Measurements from ENCODE around the gene ENKUR. TPM values are rescaled to one million over a fixed set of nuclear protein-coding genes. Genes with fewer than 3 reads are reported as not detected.
"Not testable (repeated sequence)": the region's sequence is repeated elsewhere in the genome, so short reads cannot be mapped to it uniquely, and the experiment has no call there.

ENKUR gene
- total RNA-seq, 1 experiment from 2014 or later, result 0.77 TPM

DNA sequence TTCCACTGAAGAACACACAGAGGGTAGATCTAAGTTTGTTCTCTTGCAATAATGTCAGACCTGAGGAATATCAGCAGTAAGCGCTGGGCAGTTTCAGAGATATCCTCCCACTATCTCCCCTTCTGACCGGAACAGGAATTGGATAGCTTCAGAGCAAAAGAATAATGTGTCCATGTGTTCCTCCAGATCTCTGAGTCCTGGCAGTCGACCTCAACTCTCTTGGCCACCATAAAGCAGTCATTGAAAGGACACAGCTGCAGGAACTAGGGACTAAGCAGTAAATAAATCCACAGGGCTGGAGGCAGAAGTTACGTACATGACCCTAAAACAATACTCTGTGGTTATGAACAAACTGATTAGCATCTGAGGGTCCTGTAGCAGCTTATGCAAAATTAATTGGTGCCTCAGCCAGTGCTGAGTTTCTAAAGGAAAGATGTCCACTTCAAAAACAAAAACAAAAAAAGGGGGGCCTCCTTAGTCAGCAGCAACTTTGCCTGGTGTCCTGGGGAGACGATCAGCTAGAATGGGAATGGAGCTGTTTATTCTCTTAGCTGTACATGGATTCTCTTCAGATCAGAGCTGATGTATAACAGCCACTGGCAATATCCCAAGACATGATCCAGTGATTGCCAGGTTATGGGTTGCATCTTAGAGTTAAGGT, 57.1 kb downstream of the ENKUR start:
- POLR2A ChIA-PET, result no interaction called here
- peaks cover 20% of the 10 kb centered on the region for H3K4me1 ChIP-seq
- H3K4me1 Mint-ChIP-seq (ENCODE audit: low read depth, unreplicated experiment), result peaks cover 11% of the 10 kb centered on the region
- intact Hi-C loops (cut with micrococcal nuclease; ENCODE audit: unreplicated experiment), result no loop called here
- H3K27me3 Mint-ChIP-seq (ENCODE audit: insufficient read depth, unreplicated experiment), result no peaks in the 10 kb centered on the region
- H3K27me3 ChIP-seq (replicated peaks; ENCODE audit: control insufficient read depth, insufficient read depth, low read length), result no peaks in the 10 kb centered on the region
- BruUV-seq (replicated peaks), result no TSS peak
- H3K36me3 Mint-ChIP-seq (ENCODE audit: insufficient read depth, unreplicated experiment), result no peaks in the 10 kb centered on the region
- no peak overlapping the region for H3K4me3 ChIP-seq (ENCODE audit: low read depth, low read length)
- H3K27ac Mint-ChIP-seq (ENCODE audit: unreplicated experiment), result no peak overlapping the region
- TF ChIP-seq, protein P1, sequence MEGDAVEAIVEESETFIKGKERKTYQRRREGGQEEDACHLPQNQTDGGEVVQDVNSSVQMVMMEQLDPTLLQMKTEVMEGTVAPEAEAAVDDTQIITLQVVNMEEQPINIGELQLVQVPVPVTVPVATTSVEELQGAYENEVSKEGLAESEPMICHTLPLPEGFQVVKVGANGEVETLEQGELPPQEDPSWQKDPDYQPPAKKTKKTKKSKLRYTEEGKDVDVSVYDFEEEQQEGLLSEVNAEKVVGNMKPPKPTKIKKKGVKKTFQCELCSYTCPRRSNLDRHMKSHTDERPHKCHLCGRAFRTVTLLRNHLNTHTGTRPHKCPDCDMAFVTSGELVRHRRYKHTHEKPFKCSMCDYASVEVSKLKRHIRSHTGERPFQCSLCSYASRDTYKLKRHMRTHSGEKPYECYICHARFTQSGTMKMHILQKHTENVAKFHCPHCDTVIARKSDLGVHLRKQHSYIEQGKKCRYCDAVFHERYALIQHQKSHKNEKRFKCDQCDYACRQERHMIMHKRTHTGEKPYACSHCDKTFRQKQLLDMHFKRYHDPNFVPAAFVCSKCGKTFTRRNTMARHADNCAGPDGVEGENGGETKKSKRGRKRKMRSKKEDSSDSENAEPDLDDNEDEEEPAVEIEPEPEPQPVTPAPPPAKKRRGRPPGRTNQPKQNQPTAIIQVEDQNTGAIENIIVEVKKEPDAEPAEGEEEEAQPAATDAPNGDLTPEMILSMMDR (IDR thresholded peaks at IDR 0.05; ENCODE audit: insufficient read depth in 1 of 2, low read depth in 1 of 2, low read length in 1 of 2, severe bottlenecking in 1 of 2, unreplicated experiment in 1 of 2), result no peak
- no peaks in the 10 kb centered on the region for H3K36me3 ChIP-seq (ENCODE audit: control insufficient read depth, insufficient read depth, low read length)
- no peak for DNase-seq
- H3K4me3 Mint-ChIP-seq (ENCODE audit: unreplicated experiment), result no peak overlapping the region
- H3K9me3 Mint-ChIP-seq (ENCODE audit: unreplicated experiment), result no peaks in the 10 kb centered on the region
- H3K9me3 ChIP-seq, result no peaks in the 10 kb centered on the region
- CTCF ChIA-PET, result interaction anchor here (0.7 kb wide), 1 partner anchor 117 kb away, joined by 3 read pairs; no protein-coding TSS in a partner anchor

DNA sequence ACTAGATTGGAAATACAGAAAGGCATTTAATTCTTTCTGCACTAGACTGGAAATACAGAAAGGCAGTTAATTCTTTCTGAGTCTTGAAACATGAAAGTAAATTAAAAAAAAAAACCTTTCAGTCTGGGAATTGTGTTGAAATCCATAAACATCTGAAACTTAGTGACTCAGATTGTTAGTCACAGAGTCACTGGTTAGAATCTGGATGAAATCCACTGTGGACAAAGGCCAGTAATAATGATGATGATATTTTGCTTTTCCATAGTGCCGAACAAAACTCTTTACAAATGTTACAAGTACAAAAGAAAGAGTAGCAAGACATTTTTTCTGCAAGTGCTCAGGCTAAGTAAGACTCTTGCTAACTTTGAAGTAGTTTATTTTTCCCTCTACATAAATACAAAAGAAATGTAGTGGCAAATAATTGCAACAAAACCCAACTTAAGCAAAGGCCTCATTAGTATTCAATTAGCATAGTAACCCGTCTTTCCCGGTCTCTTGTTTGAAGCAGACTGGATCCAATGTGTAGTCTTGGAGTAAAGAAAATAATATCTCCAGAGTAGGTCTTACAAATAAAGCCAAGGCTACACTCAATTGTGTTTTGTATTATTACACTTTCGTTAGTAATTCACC, 57.8 kb downstream of the ENKUR start:
- Mint-ChIP-seq H3K36me3 (ENCODE audit: insufficient read depth, unreplicated experiment) (peaks cover 5% of the 10 kb centered on the region), H3K9me3 (ENCODE audit: unreplicated experiment) (no peaks in the 10 kb centered on the region), H3K27ac (ENCODE audit: unreplicated experiment) (no peak overlapping the region), H3K4me3 (ENCODE audit: unreplicated experiment) (no peak overlapping the region), H3K27me3 (ENCODE audit: insufficient read depth, unreplicated experiment) (no peaks in the 10 kb centered on the region), H3K4me1 (ENCODE audit: low read depth, unreplicated experiment) (peaks cover 14% of the 10 kb centered on the region)
- H3K9me3 ChIP-seq, result no peaks in the 10 kb centered on the region
- peaks cover 20% of the 10 kb centered on the region for H3K4me1 ChIP-seq
- CTCF ChIA-PET, result interaction anchor here (0.7 kb wide), 1 partner anchor 117 kb away, joined by 3 read pairs; no protein-coding TSS in a partner anchor
- POLR2A ChIA-PET, result no interaction called here
- BruUV-seq (replicated peaks), result no TSS peak
- intact Hi-C loops (cut with micrococcal nuclease; ENCODE audit: unreplicated experiment), result no loop called here
- TF ChIP-seq, protein P1 (IDR thresholded peaks at IDR 0.05; ENCODE audit: insufficient read depth in 1 of 2, low read depth in 1 of 2, low read length in 1 of 2, severe bottlenecking in 1 of 2, unreplicated experiment in 1 of 2), result no peak
- no peaks in the 10 kb centered on the region for H3K36me3 ChIP-seq (ENCODE audit: control insufficient read depth, insufficient read depth, low read length)
- H3K27me3 ChIP-seq (replicated peaks; ENCODE audit: control insufficient read depth, insufficient read depth, low read length), result no peaks in the 10 kb centered on the region
- DNase-seq, result no peak
- H3K4me3 ChIP-seq (ENCODE audit: low read depth, low read length), result no peak overlapping the region

DNA sequence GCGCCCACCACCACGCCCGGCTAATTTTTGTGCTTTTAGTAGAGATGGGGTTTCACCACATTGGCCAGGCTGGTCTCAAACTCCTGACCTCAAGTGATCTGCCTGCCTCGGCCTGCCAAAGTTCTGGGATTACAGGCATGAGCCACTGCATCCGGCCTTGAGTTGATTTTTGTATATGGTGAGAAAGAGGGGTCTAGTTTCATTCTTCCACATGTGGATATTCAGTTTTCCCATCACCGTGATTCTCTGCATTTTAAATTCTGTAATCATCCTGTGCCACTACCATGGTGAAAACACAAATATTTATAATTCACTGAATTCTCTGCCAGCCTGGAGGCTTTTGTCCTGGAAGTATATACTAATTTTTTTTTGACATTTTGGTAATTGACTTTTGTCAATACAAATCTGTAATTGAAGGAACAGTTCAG, 58.3 kb downstream of the ENKUR start:
- H3K27ac Mint-ChIP-seq (ENCODE audit: unreplicated experiment); CTCF ChIA-PET; DNase-seq; H3K4me3 Mint-ChIP-seq (ENCODE audit: unreplicated experiment); BruUV-seq (replicated peaks); H3K36me3 ChIP-seq (ENCODE audit: control insufficient read depth, insufficient read depth, low read length); H3K4me3 ChIP-seq (ENCODE audit: low read depth, low read length); H3K9me3 ChIP-seq; H3K36me3 Mint-ChIP-seq (ENCODE audit: insufficient read depth, unreplicated experiment); H3K27me3 ChIP-seq (replicated peaks; ENCODE audit: control insufficient read depth, insufficient read depth, low read length); POLR2A ChIA-PET; intact Hi-C loops (cut with micrococcal nuclease; ENCODE audit: unreplicated experiment); H3K27me3 Mint-ChIP-seq (ENCODE audit: insufficient read depth, unreplicated experiment); H3K9me3 Mint-ChIP-seq (ENCODE audit: unreplicated experiment): not testable (repeated sequence)
- peaks cover 10% of the 10 kb centered on the region for H3K4me1 Mint-ChIP-seq (ENCODE audit: low read depth, unreplicated experiment)
- peaks cover 16% of the 10 kb centered on the region for H3K4me1 ChIP-seq

Data from Caco-2 (cell line).